ENCODE data around the gene NAXD.
"Not testable (repeated sequence)": the region's sequence is repeated elsewhere in the genome, so short reads cannot be mapped to it uniquely, and the experiment has no call there.

Gene NAXD

GRCh38 chr13:110593430-110594130 lies 21.8 kb upstream of the NAXD start:
- DNase-seq (ENCODE audit: low spot score) = peak; percentile 49

GRCh38 chr13:110597041-110597689 lies 18.2 kb upstream of the NAXD start:
- no peak for DNase-seq (ENCODE audit: low spot score)

GRCh38 chr13:110600261-110600819 lies 15.0 kb upstream of the NAXD start:
- DNase-seq (ENCODE audit: low spot score) = no peak

- DNase-seq (ENCODE audit: low spot score) = no peak
Measured at GRCh38 chr13:110600980-110601379, 14.4 kb upstream of the NAXD start.

GRCh38 chr13:110605132-110605531 lies 10.2 kb upstream of the NAXD start:
- DNase-seq (ENCODE audit: low spot score) = no peak

GRCh38 chr13:110606281-110606680 lies 9.1 kb upstream of the NAXD start:
- DNase-seq (ENCODE audit: low spot score) = not testable (repeated sequence)

- no peak for DNase-seq (ENCODE audit: low spot score)
Measured at GRCh38 chr13:110607675-110608224, 7.6 kb upstream of the NAXD start.

- no peak for DNase-seq (ENCODE audit: low spot score)
Measured at GRCh38 chr13:110610955-110611595, 4.3 kb upstream of the NAXD start.

GRCh38 chr13:110615005-110615321 lies 382 bp upstream of the NAXD start:
- no peak for DNase-seq (ENCODE audit: low spot score)

GRCh38 chr13:110616103-110617101 lies 1.1 kb downstream of the NAXD start:
- DNase-seq (ENCODE audit: low spot score) = no peak

- DNase-seq (ENCODE audit: low spot score) = no peak
Measured at GRCh38 chr13:110617321-110618072, 2.2 kb downstream of the NAXD start.

GRCh38 chr13:110618167-110618566 lies 2.8 kb downstream of the NAXD start:
- no peak for DNase-seq (ENCODE audit: low spot score)

GRCh38 chr13:110618780-110619179 lies 3.4 kb downstream of the NAXD start:
- DNase-seq (ENCODE audit: low spot score) = no peak

GRCh38 chr13:110620596-110620995 lies 5.3 kb downstream of the NAXD start:
- DNase-seq (ENCODE audit: low spot score) = no peak

- DNase-seq (ENCODE audit: low spot score) = no peak
Measured at GRCh38 chr13:110624766-110625756, 9.7 kb downstream of the NAXD start.

GRCh38 chr13:110625771-110626321 lies 10.5 kb downstream of the NAXD start:
- DNase-seq (ENCODE audit: low spot score) = no peak

- no peak for DNase-seq (ENCODE audit: low spot score)
Measured at GRCh38 chr13:110626521-110626920, 11.2 kb downstream of the NAXD start.

- DNase-seq (ENCODE audit: low spot score) = no peak
Measured at GRCh38 chr13:110627351-110627750, 12.0 kb downstream of the NAXD start.

All from SK-N-DZ (cell line).